ENCODE results near the gene CEBPG. TPM values are rescaled to one million over a fixed set of nuclear protein-coding genes. Genes with fewer than 3 reads are reported as not detected.

CEBPG gene
- total RNA-seq, 1 experiment from 2014 or later: 51.1 TPM

DNA sequence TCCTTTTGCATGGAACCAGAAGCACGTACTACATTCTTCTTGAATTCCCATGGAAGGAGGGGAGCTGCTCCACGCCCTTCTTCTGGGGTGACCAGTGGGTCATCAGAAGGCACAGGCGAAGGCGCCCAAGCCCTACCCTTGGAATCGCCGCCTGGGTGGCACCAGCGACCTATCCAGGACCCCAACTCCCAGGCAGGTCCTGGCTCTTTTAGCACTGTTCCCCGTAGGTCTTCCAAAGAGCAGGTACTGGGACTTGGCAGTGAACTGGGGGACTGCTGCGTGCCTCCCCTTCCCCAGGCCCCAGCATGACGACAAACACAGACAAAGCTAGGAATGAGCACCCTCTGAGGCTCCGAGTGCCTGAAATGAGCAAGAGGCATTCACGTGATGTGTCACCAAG, 45.0 kb downstream of the CEBPG start:
- no peaks in the 10 kb centered on the region for H3K27me3 ChIP-seq (ENCODE audit: insufficient read depth, low read length)
- intact Hi-C loops (cut with micrococcal nuclease): loop anchor here (5.0 kb wide), 1 partner anchor 354 kb away; no protein-coding TSS in a partner anchor
- H3K9me3 ChIP-seq (ENCODE audit: control insufficient read depth in 1 of 2, insufficient read depth in 1 of 2, low read depth in 1 of 2, low read length in 2 of 2): no peaks in the 10 kb centered on the region
- H3K4me2 ChIP-seq (ENCODE audit: low read length): no peak overlapping the region
- peaks cover 0 to 6% of the 10 kb centered on the region in 2 experiments; a peak in 1 of 4 replicates for H3K4me1 ChIP-seq (ENCODE audit: control insufficient read depth in 1 of 2, insufficient read depth in 2 of 2, low read length in 2 of 2)
- no peaks in the 10 kb centered on the region for H4K20me1 ChIP-seq (ENCODE audit: insufficient read depth)
- DNase-seq (ENCODE audit: low read depth, low spot score): no peak
- ATAC-seq: no peak
- H3K27ac ChIP-seq (ENCODE audit: low read depth, low read length): no peak overlapping the region
- H3K36me3 ChIP-seq (ENCODE audit: control insufficient read depth in 1 of 2, insufficient read depth in 2 of 2, low read length in 2 of 2): no peaks in the 10 kb centered on the region
- ChIA-PET CTCF (no interaction called here), RAD21 (ENCODE audit: low non-redundant PET in 1 of 2, low total read pairs in 2 of 2, uncharacterized antibody in 2 of 2, unreplicated experiment in 2 of 2) (interaction anchor here in 1 of 2 experiments (0.6 kb wide), 1 partner anchor 19 kb away, joined by 4 read pairs; no protein-coding TSS in a partner anchor), POLR2A (no interaction called here)
- H2AFZ ChIP-seq (ENCODE audit: low read depth, low read length, poor library complexity, severe bottlenecking): no peak overlapping the region
- BruUV-seq (replicated peaks): no TSS peak
- no peaks in the 10 kb centered on the region for H3K79me2 ChIP-seq (ENCODE audit: insufficient read depth, low read length)
- no peaks in the 10 kb centered on the region for H3K9me2 ChIP-seq (ENCODE audit: insufficient read depth)
- H3K9ac ChIP-seq (ENCODE audit: low read length): no peak overlapping the region
- H3K4me3 ChIP-seq (replicated peaks in 1 of 2; ENCODE audit: low read depth in 1 of 2, low read length in 2 of 2): no peak overlapping the region
- no peak for TF ChIP-seq POLR2AphosphoS5 (IDR thresholded peaks at IDR 0.05; ENCODE audit: low read depth, low read length)
- no peak for TF ChIP-seq SIN3A (IDR thresholded peaks at IDR 0.05; ENCODE audit: low read depth)

GRCh38 chr19:33418871-33419787, 45.6 kb downstream of the CEBPG start:
- DNase-seq (ENCODE audit: low read depth, low spot score): no peak
- Histone ChIP-seq H2AFZ (ENCODE audit: low read depth, low read length, poor library complexity, severe bottlenecking) (no peak overlapping the region), H3K79me2 (ENCODE audit: insufficient read depth, low read length) (no peaks in the 10 kb centered on the region), H3K9me3 (ENCODE audit: control insufficient read depth in 1 of 2, insufficient read depth in 1 of 2, low read depth in 1 of 2, low read length in 2 of 2) (no peaks in the 10 kb centered on the region), H3K9ac (ENCODE audit: low read length) (no peak overlapping the region), H3K27ac (ENCODE audit: low read depth, low read length) (no peak overlapping the region), H3K4me1 (ENCODE audit: control insufficient read depth in 1 of 2, insufficient read depth in 2 of 2, low read length in 2 of 2) (peaks cover 0 to 6% of the 10 kb centered on the region in 2 experiments; a peak in 1 of 4 replicates), H4K20me1 (ENCODE audit: insufficient read depth) (no peaks in the 10 kb centered on the region), H3K36me3 (ENCODE audit: control insufficient read depth in 1 of 2, insufficient read depth in 2 of 2, low read length in 2 of 2) (no peaks in the 10 kb centered on the region), H3K4me2 (ENCODE audit: low read length) (no peak overlapping the region), H3K4me3 (replicated peaks in 1 of 2; ENCODE audit: low read depth in 1 of 2, low read length in 2 of 2) (no peak overlapping the region), H3K9me2 (ENCODE audit: insufficient read depth) (no peaks in the 10 kb centered on the region), H3K27me3 (ENCODE audit: insufficient read depth, low read length) (no peaks in the 10 kb centered on the region)
- CTCF ChIA-PET: interaction anchor here (1.4 kb wide), 1 partner anchor 359 kb away, joined by 3 read pairs; no protein-coding TSS in a partner anchor
- intact Hi-C loops (cut with micrococcal nuclease): loop anchor here (5.0 kb wide), 1 partner anchor 353 kb away; no protein-coding TSS in a partner anchor
- ATAC-seq: no peak
- BruUV-seq (replicated peaks): no TSS peak
- TF ChIP-seq SRF (IDR thresholded peaks at IDR 0.05; ENCODE audit: low read depth) (no peak), TCF7L2 (IDR thresholded peaks at IDR 0.05; ENCODE audit: borderline replicate concordance, extremely low read depth, insufficient read depth, insufficient read length) (no peak), ZBTB33 (IDR thresholded peaks at IDR 0.05; ENCODE audit: extremely low read depth, insufficient replicate concordance, low read length) (no peak), EZH2phosphoT487 (IDR thresholded peaks at IDR 0.05; ENCODE audit: borderline replicate concordance) (no peak), ELF1 (IDR thresholded peaks at IDR 0.05; ENCODE audit: borderline replicate concordance, low read depth) (no peak), CBX3 (IDR thresholded peaks at IDR 0.05; ENCODE audit: low read depth) (no peak), ATF3 (IDR thresholded peaks at IDR 0.05) (no peak), ZNF274 (IDR thresholded peaks at IDR 0.05; ENCODE audit: low read depth, low read length) (no peak), RAD21 (IDR thresholded peaks at IDR 0.05; ENCODE audit: low read depth) (no peak), EZH2 (IDR thresholded peaks at IDR 0.05) (no peak), YY1 (IDR thresholded peaks at IDR 0.05; ENCODE audit: extremely low read depth, insufficient replicate concordance, low read depth, low read length) (no peak)
- RAD21 ChIA-PET (ENCODE audit: low non-redundant PET in 1 of 2, low total read pairs in 2 of 2, uncharacterized antibody in 2 of 2, unreplicated experiment in 2 of 2): no interaction called here
- POLR2A ChIA-PET: no interaction called here
